Epithelial cell of esophagus (primary cell): ENCODE results near the gene RPL11.

Experiments used
- DNase-seq: peaks from one replicate; pipeline ENCODE4 v3.0.0; 2010; ENCODE audit warnings: low read depth
- H3K4me3 ChIP-seq: 2 replicates; pipeline ENCODE4 v1.5.1; 2011; ENCODE audit warnings: mild to moderate bottlenecking, low read length, control low read depth
- CTCF ChIP-seq: IDR thresholded peaks from 2 replicates; pipeline ENCODE4 v1.5.1; 2011; ENCODE audit warnings: low read depth, mild to moderate bottlenecking, low read length, control low read depth, inconsistent platforms; ENCODE audit not compliant: insufficient read depth; ENCODE audit errors: missing control alignments

Gene RPL11

GRCh38 chr1:23692308-23692871 lies 784 bp downstream of the RPL11 start:
- TF ChIP-seq CTCF = no peak
- DNase-seq = no peak

GRCh38 chr1:23693599-23693998 lies 2.0 kb downstream of the RPL11 start:
- DNase-seq = no peak
- H3K4me3 ChIP-seq = peak overlapping the region; percentile 100
- TF ChIP-seq CTCF = no peak

More at GRCh38 chr1:23692308-23692871, 784 bp downstream of the RPL11 start:
- H3K4me3 ChIP-seq = peak overlapping the region; percentile 100

GRCh38 chr1:23694371-23694770 lies 2.8 kb downstream of the RPL11 start:
- H3K4me3 ChIP-seq = no peak overlapping the region
- DNase-seq = no peak
- no peak for TF ChIP-seq CTCF

- DNase-seq = no peak
- no peak for TF ChIP-seq CTCF
Observed at GRCh38 chr1:23695667-23696066, 4.1 kb downstream of the RPL11 start.

GRCh38 chr1:23696335-23696989 lies 4.9 kb downstream of the RPL11 start:
- no peak for DNase-seq
- no peak overlapping the region for H3K4me3 ChIP-seq
- no peak for TF ChIP-seq CTCF

More at GRCh38 chr1:23695667-23696066, 4.1 kb downstream of the RPL11 start:
- H3K4me3 ChIP-seq = no peak overlapping the region

- TF ChIP-seq CTCF = no peak
- no peak overlapping the region for H3K4me3 ChIP-seq
- no peak for DNase-seq
Observed at GRCh38 chr1:23698466-23698865, 6.9 kb downstream of the RPL11 start.
